HG03060 (cell line): ENCODE data around the gene TVP23A.
"Not testable (repeated sequence)": the region's sequence is repeated elsewhere in the genome, so short reads cannot be mapped to it uniquely, and the experiment has no call there.

Experiments
- ATAC-seq: cut with Tn5 transposase; IDR thresholded peaks from one replicate; pipeline ENCODE4 v1.9.1; 2021; ENCODE audit warnings: low read depth, moderate number of reproducible peaks; ENCODE audit not compliant: unreplicated experiment

The TVP23A gene

DNA sequence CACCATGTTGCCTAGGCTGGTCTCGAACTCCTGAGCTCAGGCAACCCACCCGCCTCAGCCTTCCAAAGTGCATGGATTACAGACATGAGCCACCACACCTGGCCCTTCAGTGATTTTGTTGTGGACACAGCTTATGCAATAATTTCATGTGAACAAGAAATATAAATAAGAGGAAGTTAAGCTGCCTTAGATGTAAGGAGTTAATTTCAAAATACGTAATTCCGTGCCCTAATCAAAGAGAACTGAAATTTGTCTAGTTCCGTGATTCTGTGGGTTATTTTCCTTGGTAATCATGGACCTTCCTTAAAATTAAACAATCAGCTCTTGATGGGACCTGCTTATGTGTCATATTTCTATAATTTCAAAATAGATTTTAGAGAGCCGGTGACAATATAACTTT lies 11.9 kb downstream of the TVP23A start:
- no peak for ATAC-seq

DNA sequence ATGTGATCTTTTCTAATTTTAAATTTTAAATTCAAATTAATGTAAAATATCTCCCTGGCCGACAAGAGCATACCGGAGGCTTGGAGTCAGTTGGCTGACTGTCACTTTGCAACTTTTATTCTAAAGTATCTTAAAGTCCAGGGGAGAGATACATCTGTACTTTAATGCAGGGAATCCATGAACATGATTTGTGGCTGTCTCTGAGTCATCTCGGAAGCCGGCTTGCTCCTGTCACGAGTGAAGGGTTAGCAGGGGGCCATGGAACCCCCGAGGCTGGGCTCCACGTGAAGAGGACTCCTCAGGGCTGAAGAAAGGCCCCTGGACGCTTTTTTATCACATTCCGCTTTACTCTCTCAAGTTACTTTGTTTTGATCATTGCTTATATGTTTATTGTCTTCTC lies 13.3 kb downstream of the TVP23A start:
- ATAC-seq = no peak

DNA sequence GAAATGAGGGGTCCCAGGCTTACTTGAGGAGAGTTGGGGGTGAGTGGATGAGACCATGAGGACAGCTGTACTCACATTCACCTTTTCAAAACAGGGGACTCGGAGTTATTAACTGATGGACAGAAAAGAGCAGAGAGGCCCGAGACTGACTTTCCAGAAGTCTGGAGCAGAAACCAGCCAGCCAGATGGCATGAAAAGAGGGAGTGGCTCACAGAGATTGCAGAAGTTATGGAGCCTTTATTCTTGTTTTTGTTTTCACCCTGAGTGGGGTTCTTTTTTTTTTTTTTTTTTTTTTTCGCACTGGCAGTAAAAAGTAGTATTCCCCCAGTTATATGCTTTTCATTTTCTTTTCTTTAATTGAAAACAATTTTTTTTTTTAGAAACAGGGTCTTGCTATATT lies 18.9 kb downstream of the TVP23A start:
- ATAC-seq = no peak

DNA sequence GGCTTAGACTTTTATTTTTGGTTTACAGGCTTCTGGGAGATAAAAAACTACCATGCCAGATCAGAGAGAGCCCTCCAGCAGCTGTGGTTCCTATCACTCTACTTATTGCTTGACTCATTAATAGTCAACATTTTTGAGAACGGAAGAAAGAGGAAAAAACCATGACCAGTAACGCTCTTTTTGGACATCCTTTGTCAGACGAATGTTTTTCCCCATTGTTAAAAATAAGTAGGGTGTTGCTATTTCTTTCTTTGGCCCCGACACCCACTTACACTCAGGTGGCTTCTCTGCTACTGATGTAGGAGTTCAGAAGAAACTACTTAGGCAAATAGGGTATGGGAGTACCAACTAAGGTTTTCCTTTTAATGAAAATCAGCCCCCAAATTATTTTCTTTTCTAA lies 27.5 kb downstream of the TVP23A start:
- no peak for ATAC-seq

DNA sequence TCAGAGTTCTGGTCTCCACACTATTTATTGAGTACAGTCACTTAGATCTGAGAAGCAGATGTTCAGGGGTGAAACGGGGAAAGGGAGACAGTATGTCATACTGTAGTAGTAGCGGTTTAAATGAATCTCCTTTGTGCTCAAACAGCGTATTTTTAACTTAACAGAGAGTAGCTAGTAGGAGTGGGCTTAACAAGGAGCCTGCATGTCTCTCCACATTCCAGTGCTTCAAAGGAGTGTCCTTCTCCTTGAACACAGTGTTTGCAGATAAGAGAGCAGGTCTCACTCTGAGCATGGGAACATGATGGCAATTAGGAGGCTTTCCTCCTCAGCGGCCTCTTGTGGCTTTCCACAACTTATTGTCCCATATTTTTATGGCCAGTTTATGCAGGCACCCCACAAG lies 30.0 kb downstream of the TVP23A start:
- not testable (repeated sequence) for ATAC-seq

DNA sequence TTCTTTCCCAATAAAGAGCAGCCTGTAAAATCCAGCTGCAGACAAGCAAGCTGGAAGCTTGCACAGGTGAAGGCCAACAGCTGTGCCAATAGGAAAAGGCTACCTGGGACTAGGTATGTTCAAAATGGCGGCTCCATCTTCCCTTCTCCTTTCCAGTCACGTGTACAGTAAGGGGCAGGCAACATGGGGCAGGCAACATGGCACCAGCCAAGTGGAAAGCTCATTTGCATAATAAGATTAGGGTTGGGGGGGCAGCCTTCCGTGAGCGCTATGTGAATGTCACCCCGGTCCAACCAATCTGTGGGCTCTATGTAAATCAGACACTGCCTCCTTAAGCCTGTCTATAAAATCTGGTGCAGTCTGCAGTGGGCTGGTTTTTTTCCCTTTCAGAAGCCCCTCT lies 31.3 kb downstream of the TVP23A start:
- no peak for ATAC-seq

DNA sequence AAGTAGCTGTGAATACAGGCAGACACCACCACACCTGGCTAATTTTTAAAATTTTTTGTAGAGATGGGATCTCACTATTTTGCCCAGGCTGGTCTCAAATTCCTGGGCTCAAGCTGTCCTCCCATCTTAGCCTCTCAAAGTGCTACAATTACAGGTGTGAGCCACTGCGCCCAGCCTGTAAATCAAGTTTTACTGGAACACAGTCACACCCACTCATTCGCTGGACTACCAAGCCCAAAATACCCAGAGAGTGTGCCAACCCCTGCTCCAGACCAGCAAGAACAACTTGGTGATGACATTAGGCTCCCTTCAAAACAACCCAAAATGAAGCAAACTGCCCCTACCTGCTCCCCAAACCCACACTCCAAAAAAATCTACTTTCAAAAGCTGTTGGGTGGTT lies 36.0 kb downstream of the TVP23A start:
- no peak for ATAC-seq

DNA sequence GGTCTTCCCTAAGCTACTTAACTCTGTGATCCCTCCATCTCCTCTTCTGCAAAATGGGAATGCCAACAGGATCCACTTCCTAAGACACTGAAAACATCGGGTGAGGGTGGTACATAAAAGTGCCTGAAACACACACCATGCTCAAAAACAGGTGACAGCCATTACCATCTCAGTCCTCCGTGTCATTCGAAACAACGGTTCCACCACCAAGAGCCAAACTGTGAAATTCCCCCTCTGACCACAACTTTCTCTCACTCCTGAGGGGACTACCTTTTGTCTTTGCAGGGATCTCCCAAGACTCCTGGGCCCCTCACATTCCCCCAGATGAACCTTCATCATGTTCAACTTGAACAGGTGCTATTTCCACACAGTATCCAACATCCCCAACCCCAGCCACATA lies 38.0 kb downstream of the TVP23A start:
- ATAC-seq = no peak

DNA sequence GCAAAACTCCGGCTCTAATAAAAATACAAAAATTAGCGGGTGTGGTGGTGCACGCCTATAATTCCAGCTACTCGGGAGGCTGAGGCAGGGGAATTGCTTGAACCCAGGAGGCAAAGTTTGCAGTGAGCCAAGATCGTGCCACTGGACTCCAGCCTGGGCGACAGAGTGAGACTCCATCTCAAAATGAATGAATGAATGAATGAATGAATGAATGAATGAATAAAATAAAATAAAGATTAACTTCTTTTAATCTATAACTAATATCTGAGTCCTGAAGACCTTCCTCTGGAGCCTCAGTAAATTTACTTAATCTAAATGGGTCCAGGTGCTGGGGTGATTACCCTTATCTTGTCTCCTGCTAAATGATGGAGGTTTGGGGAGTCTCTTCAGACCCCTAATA lies 38.7 kb downstream of the TVP23A start:
- not testable (repeated sequence) for ATAC-seq

DNA sequence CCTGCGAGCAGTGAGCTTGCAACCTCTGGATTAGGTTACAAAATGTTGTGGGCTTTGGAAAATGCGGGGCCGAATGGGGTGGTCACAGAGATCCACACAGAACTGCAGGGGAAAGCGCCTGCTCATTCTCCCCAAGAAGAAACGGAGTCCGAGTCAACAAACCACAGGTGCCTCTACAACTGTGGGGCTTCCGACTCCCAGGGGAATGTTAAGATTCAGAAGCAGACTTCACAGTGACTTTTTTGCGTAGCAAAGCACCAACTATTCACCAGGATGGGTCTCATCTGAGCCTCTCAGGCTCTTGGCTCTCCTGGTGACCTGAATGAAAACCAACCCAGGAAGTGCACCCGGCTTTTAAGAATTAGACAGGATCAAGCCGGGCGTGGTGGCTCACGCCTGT lies 41.2 kb downstream of the TVP23A start:
- ATAC-seq = no peak

DNA sequence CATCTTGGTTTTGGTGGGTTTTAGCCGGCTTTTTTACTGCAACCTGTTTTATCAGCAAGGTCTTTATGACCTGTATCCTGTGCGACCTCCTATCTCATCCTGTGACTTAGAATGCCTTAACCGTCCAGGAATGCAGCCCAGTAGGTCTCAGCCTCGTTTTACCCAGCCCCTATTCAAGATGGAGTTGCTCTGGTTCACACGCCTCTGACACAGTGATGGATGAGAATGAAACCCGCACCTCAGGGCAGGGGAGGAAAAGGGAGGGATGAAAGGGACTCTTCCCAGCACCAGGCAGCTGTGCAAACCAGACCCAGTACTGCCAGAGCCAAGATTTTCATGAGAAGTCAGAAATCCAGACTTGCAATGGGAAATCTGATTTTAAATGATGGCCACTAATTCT lies 41.7 kb downstream of the TVP23A start:
- not testable (repeated sequence) for ATAC-seq

DNA sequence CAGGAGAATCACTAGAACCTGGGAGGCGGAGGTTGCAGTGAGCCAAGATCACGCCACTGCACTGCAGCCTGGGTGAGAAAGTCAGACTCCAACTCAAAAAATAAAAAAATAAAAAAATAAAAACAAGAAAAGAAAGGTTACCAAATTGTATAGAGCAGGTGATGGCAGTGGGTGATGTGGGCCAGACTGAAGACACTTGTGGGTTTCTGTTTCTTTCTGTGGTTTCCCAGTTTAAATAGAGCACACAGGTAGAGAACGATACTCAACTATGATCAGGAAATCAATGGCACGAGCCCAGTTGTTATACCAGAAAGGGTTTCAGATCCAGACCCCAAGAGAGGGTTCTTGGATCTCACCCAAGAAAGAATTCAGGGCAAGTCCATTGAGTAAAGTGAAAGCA lies 42.3 kb downstream of the TVP23A start:
- ATAC-seq = peak; percentile 72

DNA sequence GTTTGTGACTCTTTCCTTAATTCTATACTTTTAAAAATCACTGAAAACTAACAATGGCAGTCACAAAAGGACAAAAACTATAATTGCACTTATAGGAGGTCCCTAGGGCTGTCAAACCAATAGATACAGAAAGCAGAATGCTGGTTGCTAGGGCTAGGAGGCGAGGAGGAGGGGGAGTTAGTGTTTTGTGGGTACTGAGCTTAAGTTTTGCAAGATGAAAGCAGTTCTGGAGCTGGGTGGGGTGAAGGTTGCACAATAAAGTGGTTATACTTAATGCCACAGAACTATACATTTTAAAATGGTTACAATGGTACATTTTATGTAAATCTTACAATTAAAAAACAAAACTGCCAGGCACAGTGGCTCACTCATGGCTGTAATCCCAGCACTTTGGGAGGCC lies 47.7 kb downstream of the TVP23A start:
- ATAC-seq = no peak

DNA sequence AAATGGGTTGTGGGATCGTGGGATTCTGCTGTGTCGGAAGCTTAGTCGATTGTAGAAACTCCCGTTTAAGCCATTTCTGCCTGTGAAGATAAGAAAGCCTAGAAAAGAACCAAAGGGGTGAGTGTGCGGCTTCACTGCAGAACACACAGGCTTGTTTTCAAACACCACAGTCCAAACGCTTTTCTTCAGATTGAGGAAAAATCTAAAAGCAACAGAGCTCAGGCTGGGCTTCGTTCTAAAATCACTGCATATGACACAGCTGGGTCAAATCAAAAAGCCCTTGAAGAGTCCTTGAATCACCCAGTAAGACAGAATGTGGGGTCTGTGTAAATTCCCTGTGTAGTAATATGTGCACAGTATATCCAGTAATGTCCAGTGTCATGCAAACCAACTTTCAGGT lies 49.2 kb downstream of the TVP23A start:
- ATAC-seq = no peak

DNA sequence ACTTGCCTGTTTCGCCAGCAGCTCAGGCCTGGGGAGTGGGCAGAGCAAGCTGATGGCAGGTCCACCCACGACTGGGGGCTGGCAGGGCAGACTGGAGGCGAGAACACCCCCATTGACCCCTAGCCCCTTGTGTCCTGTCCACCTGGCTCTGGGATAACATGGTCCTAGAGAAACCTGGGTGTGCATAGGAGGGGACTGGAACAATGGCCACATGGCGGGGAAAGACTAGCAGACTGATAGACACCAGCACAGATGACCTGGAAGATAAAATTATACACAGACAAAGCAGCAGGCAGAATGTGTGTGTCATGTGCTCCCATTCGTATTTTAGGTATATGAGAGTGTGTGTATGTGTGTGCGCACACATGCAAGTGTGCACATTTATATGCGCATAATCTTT lies 51.5 kb downstream of the TVP23A start:
- ATAC-seq = no peak

DNA sequence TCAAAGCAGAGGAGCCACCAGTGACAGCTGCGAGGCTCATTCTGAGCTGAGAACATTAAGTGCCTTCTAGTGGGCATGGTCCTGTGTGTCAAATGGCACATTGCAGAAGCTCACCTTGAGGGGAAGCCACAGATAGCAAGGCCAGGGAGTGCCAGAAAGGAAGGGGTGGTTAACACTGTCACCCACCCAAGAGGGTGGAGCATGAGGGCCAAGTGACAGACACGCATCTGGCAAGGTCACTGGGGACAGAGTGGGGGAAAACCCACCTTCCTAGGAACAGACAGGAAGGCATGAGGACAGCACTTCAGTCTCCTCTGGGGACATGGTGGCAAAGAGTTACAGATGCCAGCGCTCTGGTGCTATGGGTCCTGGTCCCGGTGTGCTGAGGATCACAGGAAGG lies 52.8 kb downstream of the TVP23A start:
- ATAC-seq = peak; percentile 47

DNA sequence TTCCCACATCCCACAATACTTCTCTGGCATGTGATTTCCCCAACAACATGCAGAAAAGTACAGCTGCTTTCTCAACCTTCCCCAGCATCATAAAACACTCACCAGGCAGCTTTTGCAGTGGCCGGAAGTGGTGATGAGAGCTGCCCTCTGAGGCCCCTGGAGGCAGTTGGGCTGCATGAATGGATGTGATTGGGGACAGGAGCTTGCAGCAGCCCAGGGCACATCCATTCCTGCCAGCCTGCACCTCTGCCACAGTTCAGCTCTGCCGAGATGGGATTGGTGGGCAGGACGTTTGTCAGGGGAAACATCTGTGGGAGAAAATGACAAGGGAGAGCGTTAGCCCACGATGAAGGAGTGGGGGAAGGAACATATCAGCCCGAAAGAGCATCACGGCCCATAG lies 55.1 kb downstream of the TVP23A start:
- ATAC-seq = no peak

DNA sequence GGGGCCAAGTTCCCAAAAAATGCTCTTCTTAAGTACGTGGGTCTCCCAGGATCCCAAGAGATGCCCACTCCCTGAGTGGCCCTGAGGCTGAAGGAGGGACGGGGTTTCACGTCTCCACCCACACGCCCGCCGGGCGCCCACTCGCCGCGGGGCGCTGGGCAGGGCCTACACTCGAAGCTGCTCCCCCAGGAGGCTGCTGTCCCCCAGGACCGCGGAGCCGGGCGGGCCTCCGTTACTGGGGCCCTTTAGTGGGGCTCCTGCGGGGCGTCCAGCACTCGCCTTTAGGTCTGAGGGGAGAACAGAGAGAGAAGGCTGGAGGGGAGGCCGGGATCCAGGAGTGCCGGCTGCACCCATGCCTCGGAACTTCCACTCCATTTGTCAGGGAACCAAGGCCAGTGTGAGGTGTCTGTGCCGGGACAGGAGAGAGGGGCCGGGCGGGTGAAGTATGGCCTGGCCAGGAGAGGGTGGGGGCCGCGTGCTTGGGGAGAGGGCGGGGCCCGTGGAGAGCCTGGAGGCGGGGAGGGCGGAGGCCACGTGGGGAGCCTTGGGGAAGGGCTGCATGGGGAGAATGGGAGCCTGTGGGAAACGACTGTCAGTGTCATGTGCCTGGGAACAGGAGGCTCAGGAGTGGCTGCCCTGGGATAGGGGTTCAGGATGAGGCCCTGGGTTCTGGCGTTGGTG lies 56.1 kb downstream of the TVP23A start:
- no peak for ATAC-seq

DNA sequence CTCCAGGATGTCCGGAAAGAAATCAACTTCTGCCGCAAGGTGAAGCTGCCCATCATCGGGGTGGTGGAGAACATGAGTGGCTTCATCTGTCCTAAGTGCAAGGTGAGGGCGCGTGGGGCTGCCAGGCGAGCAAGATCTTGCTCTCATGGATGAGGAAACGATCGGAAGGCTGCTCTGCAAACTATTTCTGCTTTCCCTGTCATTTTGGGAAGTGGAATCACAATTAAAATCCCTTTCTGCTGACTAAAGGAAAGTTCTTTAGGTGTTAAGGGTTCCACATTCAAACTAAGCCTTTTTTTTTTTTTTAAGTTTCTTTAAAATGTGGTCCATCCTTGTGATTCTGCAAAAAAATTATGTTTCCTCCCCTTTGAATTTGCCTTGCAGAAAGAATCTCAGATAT lies 57.2 kb downstream of the TVP23A start:
- no peak for ATAC-seq

DNA sequence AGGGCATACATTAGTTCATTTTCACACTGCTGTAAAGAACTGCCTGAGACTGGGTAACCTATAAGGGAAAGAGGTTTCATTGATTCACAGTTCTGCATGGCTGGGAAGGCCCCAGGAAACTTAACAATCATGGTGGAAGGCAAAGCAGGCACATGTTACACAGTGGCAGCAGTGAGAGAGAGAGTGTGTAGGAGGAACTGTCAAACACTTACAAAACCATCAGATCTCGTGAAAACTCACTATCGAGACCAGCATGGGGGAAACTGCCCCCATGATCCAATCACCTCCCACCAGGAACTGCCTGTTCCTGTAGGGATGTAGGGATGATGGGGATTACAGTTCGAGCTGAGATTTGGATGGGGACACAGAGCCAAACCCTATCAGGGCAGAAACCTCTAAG lies 57.7 kb downstream of the TVP23A start:
- no peak for ATAC-seq

DNA sequence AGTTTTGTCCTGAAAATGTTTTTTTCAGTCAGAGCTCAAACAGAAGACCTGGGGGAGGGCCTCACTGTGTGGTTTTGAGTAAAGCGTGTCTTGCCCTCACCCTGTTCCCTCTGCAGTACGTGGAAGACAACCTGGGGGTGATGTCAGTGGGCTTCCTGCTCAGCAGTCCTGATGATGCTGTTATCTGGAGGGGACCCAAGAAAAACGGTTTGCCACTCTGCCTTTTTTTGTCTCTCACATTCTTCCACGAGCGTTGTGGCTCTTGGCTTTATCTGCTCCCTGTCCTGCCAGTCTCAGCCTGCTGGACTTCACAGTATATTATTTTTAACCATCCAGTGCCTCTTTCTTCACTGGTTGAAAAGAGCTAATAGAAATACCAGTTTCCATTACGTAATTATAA lies 62.0 kb downstream of the TVP23A start:
- ATAC-seq = no peak

DNA sequence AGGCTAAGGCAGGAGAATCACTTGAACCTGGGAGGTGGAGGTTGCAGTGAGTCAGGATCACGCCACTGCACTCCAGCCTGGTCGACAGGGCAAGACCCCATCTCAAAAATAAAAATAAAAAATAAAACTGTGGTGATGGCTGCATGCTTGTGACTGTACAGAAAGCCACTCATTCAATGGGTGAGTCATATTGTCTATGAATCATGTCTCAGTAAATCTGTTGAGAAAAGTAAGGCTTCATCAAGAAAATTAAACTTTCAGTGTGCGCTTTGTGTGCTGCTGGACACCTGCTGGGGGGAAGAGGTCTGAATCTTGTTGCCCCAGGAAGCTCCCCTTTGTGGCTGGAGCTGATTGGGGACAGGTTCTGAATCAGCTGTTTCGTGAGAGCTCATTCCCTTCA lies 63.7 kb downstream of the TVP23A start:
- ATAC-seq = no peak

DNA sequence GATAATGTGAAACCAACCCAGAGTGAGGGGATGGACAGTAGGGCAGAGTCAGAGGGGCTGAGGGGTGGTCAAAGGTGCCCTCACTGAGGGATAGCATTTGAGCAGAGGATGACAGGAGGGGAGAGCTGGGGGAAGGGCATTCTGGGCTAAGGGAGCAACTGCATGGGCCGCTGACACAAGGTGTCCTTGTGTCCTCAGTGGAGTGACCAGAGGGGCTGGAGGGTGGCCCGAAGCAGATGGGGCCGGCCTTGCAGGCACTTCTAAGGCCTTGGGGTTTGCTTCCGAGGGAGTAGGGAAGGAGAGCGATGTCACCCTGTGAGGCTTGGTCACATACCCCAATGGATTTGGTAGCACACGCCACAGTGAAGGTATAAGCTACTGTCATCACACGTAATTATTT lies 64.9 kb downstream of the TVP23A start:
- no peak for ATAC-seq
